Stomach (tissue), 9 donors: ENCODE data around the gene CYP4A11. TPM values are rescaled to one million over a fixed set of nuclear protein-coding genes. Genes with fewer than 3 reads are reported as not detected.
"Not testable (repeated sequence)": the region's sequence is repeated elsewhere in the genome, so short reads cannot be mapped to it uniquely, and the experiment has no call there.

ENCODE experiments used
- DNase-seq, 2 donors: peaks; one replicate each; pipeline versions ENCODE4 v3.0.0 to v3.0.0-alpha.2; 2013 to 2019
- H3K27ac ChIP-seq, 5 donors: fragments of 200-600 bp in 4 of 5; sonication (generic) in 4 of 5; one replicate each; pipeline ENCODE4 v1.5.1; 2013 to 2019; ENCODE audit warnings: mild to moderate bottlenecking in 1 of 5, moderate library complexity in 1 of 5
- H3K27me3 ChIP-seq, 3 donors: fragments of 200-600 bp; sonication (generic); one replicate each; pipeline ENCODE4 v1.5.1; 2017 to 2019; ENCODE audit warnings: mixed run types in 1 of 3
- H3K36me3 ChIP-seq, 4 donors: fragments of 200-600 bp; sonication (generic); 1 replicate in 3 of 4; 2 replicates in 1 of 4; pipeline ENCODE4 v1.5.1; 2016 to 2019
- H3K4me1 ChIP-seq, 4 donors: fragments of 200-600 bp; sonication (generic); one replicate each; pipeline ENCODE4 v1.5.1; 2016 to 2019
- H3K4me3 ChIP-seq, 4 donors: fragments of 200-600 bp; sonication (generic) in 3 of 4; one replicate each; pipeline ENCODE4 v1.5.1; 2016 to 2019; ENCODE audit warnings: mild to moderate bottlenecking in 1 of 4
- H3K9me3 ChIP-seq, 4 donors: fragments of 200-600 bp; sonication (generic); one replicate each; pipeline ENCODE4 v1.5.1; 2016 to 2019
- EP300 ChIP-seq: sonication (generic); formaldehyde crosslinking; IDR thresholded peaks from one replicate; pipeline ENCODE4 v1.6.1; 2017; ENCODE audit warnings: antibody characterized with exemption
- POLR2A ChIP-seq, 4 donors: fragments of 450-650 bp; IDR thresholded peaks; one replicate each; pipeline ENCODE4 v1.6.1; 2016; ENCODE audit warnings: antibody characterized with exemption in 4 of 4, control low read depth in 2 of 4, mild to moderate bottlenecking in 1 of 4, moderate library complexity in 1 of 4
- POLR2AphosphoS5 ChIP-seq, 3 donors: sonication (generic); formaldehyde crosslinking; IDR thresholded peaks; one replicate each; pipeline ENCODE4 v1.6.1; 2016; ENCODE audit warnings: antibody characterized with exemption in 3 of 3
- WGBS, 5 donors: extraction: QIAGEN DNeasy Blood & Tissue Kit in 3 of 5; methylation state at CpG; one replicate each; pipeline versions ENCODE4 v1.1.5 to v1.1.7; 2013 to 2018; 5-methylcytosine and 5-hydroxymethylcytosine counted together
- intact Hi-C: fragments of 100-400 bp; cut with DNase I; formaldehyde crosslinking; loops from one replicate; pipeline ENCODE4 v1.15.1; 2023; ENCODE audit warnings: low total_unique reads
- polyA plus RNA-seq, 3 donors: library from polyadenylated mRNA; stranded (reverse); fragments of 200-250 nt; gene quantifications; one replicate each; pipeline ENCODE4 v1.2.3, GENCODE V29; 2013
- total RNA-seq, 5 donors: library from RNA; depleted of rRNA; stranded (reverse); fragments of >200 nt; gene quantifications; one replicate each; pipeline versions ENCODE4 v1.1.0 to v1.2.3, GENCODE V29; 2014 to 2016
- TF ChIP-seq, protein P1 (sequence below), 7 experiments: fragments of 450-650 bp in 4 of 7; fragments of 200-600 bp in 3 of 7; sonication (generic) in 3 of 7; IDR thresholded peaks; one replicate each; pipeline ENCODE4 v1.5.1; 2016 to 2019; ENCODE audit warnings: antibody characterized with exemption in 7 of 7, control low read depth in 2 of 7, mild to moderate bottlenecking in 1 of 7
- donor health status: healthy with polysubstance abuse.
- donor health status: Bipolar disorder and iron deficiency.
- donor health status: healthy.

CYP4A11 gene
- total and polyA plus RNA-seq, 8 donors, result 0.68 to 2.2 (median 0.92) TPM; not detected in 5

DNA sequence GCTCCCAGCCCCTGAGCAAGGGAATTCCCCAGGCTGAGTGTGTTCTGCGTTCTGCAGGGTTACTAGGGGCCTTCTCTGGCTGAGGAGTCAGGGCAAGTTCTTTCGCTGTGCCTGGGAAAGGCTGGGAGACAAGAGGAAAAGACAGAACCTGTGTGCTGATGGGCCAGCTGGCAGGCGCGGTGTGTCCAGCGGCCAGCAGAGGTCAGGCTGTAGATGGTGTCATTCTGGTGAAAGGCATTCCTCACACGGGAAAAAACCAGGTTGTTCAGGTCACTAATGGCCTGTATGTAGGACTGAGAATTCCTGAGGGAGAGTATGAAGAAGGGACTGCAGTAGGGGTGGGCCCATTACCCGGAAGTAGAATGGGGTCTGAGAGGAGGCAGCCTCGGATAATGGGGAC lies 6.4 kb downstream of the CYP4A11 start:
- H3K9me3 ChIP-seq, intact Hi-C loops, H3K4me3 ChIP-seq, H3K27ac ChIP-seq, H3K4me1 ChIP-seq, H3K36me3 ChIP-seq, H3K27me3 ChIP-seq: not testable (repeated sequence)
- WGBS, 5 donors, result 18 to 36% (median 22%) methylated on average over 5 to 8 of the region's 8 CpGs
- TF ChIP-seq, protein P1, sequence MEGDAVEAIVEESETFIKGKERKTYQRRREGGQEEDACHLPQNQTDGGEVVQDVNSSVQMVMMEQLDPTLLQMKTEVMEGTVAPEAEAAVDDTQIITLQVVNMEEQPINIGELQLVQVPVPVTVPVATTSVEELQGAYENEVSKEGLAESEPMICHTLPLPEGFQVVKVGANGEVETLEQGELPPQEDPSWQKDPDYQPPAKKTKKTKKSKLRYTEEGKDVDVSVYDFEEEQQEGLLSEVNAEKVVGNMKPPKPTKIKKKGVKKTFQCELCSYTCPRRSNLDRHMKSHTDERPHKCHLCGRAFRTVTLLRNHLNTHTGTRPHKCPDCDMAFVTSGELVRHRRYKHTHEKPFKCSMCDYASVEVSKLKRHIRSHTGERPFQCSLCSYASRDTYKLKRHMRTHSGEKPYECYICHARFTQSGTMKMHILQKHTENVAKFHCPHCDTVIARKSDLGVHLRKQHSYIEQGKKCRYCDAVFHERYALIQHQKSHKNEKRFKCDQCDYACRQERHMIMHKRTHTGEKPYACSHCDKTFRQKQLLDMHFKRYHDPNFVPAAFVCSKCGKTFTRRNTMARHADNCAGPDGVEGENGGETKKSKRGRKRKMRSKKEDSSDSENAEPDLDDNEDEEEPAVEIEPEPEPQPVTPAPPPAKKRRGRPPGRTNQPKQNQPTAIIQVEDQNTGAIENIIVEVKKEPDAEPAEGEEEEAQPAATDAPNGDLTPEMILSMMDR (IDR thresholded peaks at IDR 0.05), result peak in 5 of 7 experiments; percentile 37 to 80 (median 56)
- peak; percentile 49 to 56 for DNase-seq

GRCh38 chr1:46932020-46932419 lies 9.3 kb downstream of the CYP4A11 start:
- H3K4me1 ChIP-seq, intact Hi-C loops, H3K4me3 ChIP-seq, DNase-seq, H3K36me3 ChIP-seq, H3K27me3 ChIP-seq, H3K9me3 ChIP-seq, H3K27ac ChIP-seq: not testable (repeated sequence)
- 60 to 73% (median 66%) methylated on average over 2 of the region's 2 CpGs for WGBS, 5 donors

DNA sequence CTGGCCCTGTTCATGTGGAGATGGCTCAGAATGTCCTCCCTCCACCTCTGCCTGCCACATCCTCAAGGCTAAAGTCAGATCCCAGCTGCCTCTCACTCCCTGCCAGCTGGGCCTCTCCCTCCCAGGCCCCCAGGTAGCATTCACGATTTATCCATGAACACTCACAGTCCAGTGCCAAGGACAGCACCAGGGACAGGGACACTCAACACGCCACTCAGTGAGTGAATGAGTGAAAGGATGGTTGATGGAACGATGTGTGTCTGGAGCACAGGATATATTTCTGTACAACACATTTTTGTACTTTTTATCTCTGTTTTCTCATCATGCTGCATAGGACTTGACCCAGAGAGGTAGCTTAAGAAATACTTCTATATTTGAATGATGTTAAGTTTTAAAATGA lies 10.1 kb downstream of the CYP4A11 start:
- H3K27me3 ChIP-seq, result no peaks in the 10 kb centered on the region
- intact Hi-C loops, result no loop called here
- H3K9me3 ChIP-seq, result no peaks in the 10 kb centered on the region
- H3K27ac ChIP-seq, result no peak overlapping the region
- DNase-seq, result no peak
- no peak overlapping the region for H3K4me3 ChIP-seq
- 58 to 80% (median 72%) methylated on average over 3 of the region's 3 CpGs for WGBS, 5 donors
- no peaks in the 10 kb centered on the region for H3K4me1 ChIP-seq
- no peaks in the 10 kb centered on the region for H3K36me3 ChIP-seq
- TF ChIP-seq EP300 (no peak), POLR2A (IDR thresholded peaks at IDR 0.05) (no peak), POLR2AphosphoS5 (IDR thresholded peaks at IDR 0.05) (no peak)
- TF ChIP-seq, protein P1 (IDR thresholded peaks at IDR 0.05), result no peak

GRCh38 chr1:46927249-46927835 lies 13.9 kb downstream of the CYP4A11 start:
- H3K9me3 ChIP-seq, result peaks cover 0 to 8% (median 0%) of the 10 kb centered on the region in 4 donors
- H3K4me3 ChIP-seq, result no peak overlapping the region
- DNase-seq, result no peak
- H3K27me3 ChIP-seq, result no peaks in the 10 kb centered on the region
- no peaks in the 10 kb centered on the region for H3K36me3 ChIP-seq
- intact Hi-C loops, result no loop called here
- no peaks in the 10 kb centered on the region for H3K4me1 ChIP-seq
- no peak for TF ChIP-seq POLR2A (IDR thresholded peaks at IDR 0.05)
- TF ChIP-seq POLR2AphosphoS5 (IDR thresholded peaks at IDR 0.05), result no peak
- TF ChIP-seq, protein P1 (IDR thresholded peaks at IDR 0.05), result no peak
- TF ChIP-seq EP300, result no peak
- WGBS, 5 donors, result 75 to 90% (median 80%) methylated on average over 3 of the region's 3 CpGs
- H3K27ac ChIP-seq, result no peak overlapping the region

GRCh38 chr1:46910790-46911189 lies 30.5 kb downstream of the CYP4A11 start:
- WGBS, 5 donors, result 53 to 75% (median 59%) methylated on average over 2 of the region's 2 CpGs
- H3K27me3 ChIP-seq, result no peaks in the 10 kb centered on the region
- no peaks in the 10 kb centered on the region for H3K4me1 ChIP-seq
- no peaks in the 10 kb centered on the region for H3K36me3 ChIP-seq
- H3K27ac ChIP-seq, result no peak overlapping the region
- peaks cover 0 to 8% (median 3%) of the 10 kb centered on the region in 4 donors for H3K9me3 ChIP-seq
- no peak for TF ChIP-seq EP300
- TF ChIP-seq, protein P1 (IDR thresholded peaks at IDR 0.05), result no peak
- no peak for TF ChIP-seq POLR2AphosphoS5 (IDR thresholded peaks at IDR 0.05)
- no peak for TF ChIP-seq POLR2A (IDR thresholded peaks at IDR 0.05)
- DNase-seq, result no peak
- no peak overlapping the region for H3K4me3 ChIP-seq
- intact Hi-C loops, result no loop called here
